Chondrocyte (in vitro differentiated cells): Measurements from ENCODE around the gene ADAMTS14. TPM values are rescaled to one million over a fixed set of nuclear protein-coding genes. Genes with fewer than 3 reads are reported as not detected.

ENCODE experiments used
- DNase-seq: peaks from one replicate; pipeline ENCODE4 v3.0.0; 2021; ENCODE audit warnings: mixed read lengths, low spot score
- H3K27ac Mint-ChIP-seq: one replicate; pipeline ENCODE4 v1.8.0; 2021; ENCODE audit warnings: mild to moderate bottlenecking, moderate library complexity, mixed read lengths; ENCODE audit not compliant: unreplicated experiment
- H3K27me3 Mint-ChIP-seq: 2 replicates; pipeline ENCODE4 v1.8.0; 2021; ENCODE audit warnings: low read depth, mixed read lengths
- H3K36me3 Mint-ChIP-seq: 2 replicates; pipeline ENCODE4 v1.8.0; 2021; ENCODE audit warnings: low read depth, mixed read lengths
- H3K4me1 Mint-ChIP-seq: 2 replicates; pipeline ENCODE4 v1.8.0; 2021; ENCODE audit warnings: low read depth, mild to moderate bottlenecking, mixed read lengths
- H3K4me3 Mint-ChIP-seq: one replicate; pipeline ENCODE4 v1.8.0; 2021; ENCODE audit warnings: mild to moderate bottlenecking, moderate library complexity, mixed read lengths; ENCODE audit not compliant: unreplicated experiment
- H3K9me3 Mint-ChIP-seq: 2 replicates; pipeline ENCODE4 v1.8.0; 2021; ENCODE audit warnings: low read depth, mixed read lengths
- CTCF ChIP-seq: fragments of 200-600 bp; sonication (generic); IDR thresholded peaks from 2 replicates; pipeline ENCODE4 v1.5.0; 2021; ENCODE audit warnings: antibody characterized with exemption, mild to moderate bottlenecking, moderate library complexity
- total RNA-seq: library from RNA; stranded (reverse); gene quantifications from 3 replicates; pipeline ENCODE4 v1.2.1, GENCODE V29; 2021

The ADAMTS14 gene
- total RNA-seq, 1 donor from 2014 or later: 7.7 TPM

- DNase-seq: no peak
- Mint-ChIP-seq H3K27me3 (peaks cover 2% of the 10 kb centered on the region), H3K9me3 (peaks cover 5% of the 10 kb centered on the region), H3K4me3 (no peak overlapping the region), H3K4me1 (peaks cover 5% of the 10 kb centered on the region), H3K36me3 (no peaks in the 10 kb centered on the region), H3K27ac (no peak overlapping the region)
- TF ChIP-seq CTCF: no peak
Measured at GRCh38 chr10:70784471-70784870, 112.2 kb downstream of the ADAMTS14 start.

GRCh38 chr10:70785190-70785589 lies 112.9 kb downstream of the ADAMTS14 start, which contains the start of gene TBATA:
Gene TBATA, minus strand, starts transcription at chr10:70785377. Its CDS starts 1,998 bp downstream, at chr10:70783379.
- H3K9me3 Mint-ChIP-seq: peaks cover 5% of the 10 kb centered on the region
- no peak within 1 kb of the TSS for H3K27ac Mint-ChIP-seq
- no peaks in the 10 kb centered on the region for H3K36me3 Mint-ChIP-seq
- peaks cover 2% of the 10 kb centered on the region for H3K27me3 Mint-ChIP-seq
- H3K4me1 Mint-ChIP-seq: peaks cover 5% of the 10 kb centered on the region
- no peak for TF ChIP-seq CTCF
- DNase-seq: no peak
- H3K4me3 Mint-ChIP-seq: no peak within 1 kb of the TSS

- no peak for DNase-seq
- Mint-ChIP-seq H3K9me3 (peaks cover 5% of the 10 kb centered on the region), H3K27ac (peak overlapping the region; percentile 6), H3K4me1 (peaks cover 5% of the 10 kb centered on the region), H3K4me3 (no peak overlapping the region), H3K27me3 (peaks cover 2% of the 10 kb centered on the region), H3K36me3 (no peaks in the 10 kb centered on the region)
- no peak for TF ChIP-seq CTCF
Measured at GRCh38 chr10:70786799-70787415, 114.6 kb downstream of the ADAMTS14 start.

GRCh38 chr10:70791386-70792039 lies 119.2 kb downstream of the ADAMTS14 start:
- DNase-seq: no peak
- Mint-ChIP-seq H3K27ac (no peak overlapping the region), H3K4me1 (peaks cover 5% of the 10 kb centered on the region), H3K27me3 (peaks cover 2% of the 10 kb centered on the region), H3K9me3 (peaks cover 9% of the 10 kb centered on the region), H3K36me3 (peaks cover 2% of the 10 kb centered on the region), H3K4me3 (no peak overlapping the region)
- no peak for TF ChIP-seq CTCF

- peaks cover 13% of the 10 kb centered on the region for H3K9me3 Mint-ChIP-seq
Measured at GRCh38 chr10:70795613-70796012, 123.3 kb downstream of the ADAMTS14 start.

More at GRCh38 chr10:70795613-70796012, 123.3 kb downstream of the ADAMTS14 start:
- DNase-seq: no peak
- no peak overlapping the region for H3K27ac Mint-ChIP-seq
- H3K4me3 Mint-ChIP-seq: no peak overlapping the region
- H3K4me1 Mint-ChIP-seq: no peaks in the 10 kb centered on the region
- peaks cover 7% of the 10 kb centered on the region for H3K36me3 Mint-ChIP-seq
- no peak for TF ChIP-seq CTCF
- H3K27me3 Mint-ChIP-seq: peaks cover 12% of the 10 kb centered on the region
